ENCODE measurements around the gene CDKAL1. TPM values are rescaled to one million over a fixed set of nuclear protein-coding genes. Genes with fewer than 3 reads are reported as not detected.

The CDKAL1 gene
- total RNA-seq, 1 donor from 2014 or later = 9.6 TPM

DNA sequence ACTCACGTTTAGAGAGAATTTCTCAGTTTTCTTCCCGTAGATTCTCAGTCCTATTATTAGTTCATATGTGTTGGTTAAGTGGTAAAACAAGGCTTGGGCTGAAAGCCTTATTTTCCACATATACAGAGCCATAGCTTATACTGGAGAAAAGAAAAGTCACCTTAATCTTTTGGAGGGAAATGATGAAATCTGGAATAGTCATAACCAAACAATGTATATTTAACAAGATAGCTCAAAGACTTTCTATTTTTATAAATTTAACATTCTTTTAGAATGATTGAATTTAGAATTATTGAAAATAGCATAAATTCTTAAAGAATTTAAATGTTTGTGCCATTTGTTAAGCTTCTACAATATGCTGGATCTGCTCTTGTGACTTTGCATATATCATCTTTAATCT lies 85.8 kb downstream of the CDKAL1 start:
- TF ChIP-seq, protein P1, sequence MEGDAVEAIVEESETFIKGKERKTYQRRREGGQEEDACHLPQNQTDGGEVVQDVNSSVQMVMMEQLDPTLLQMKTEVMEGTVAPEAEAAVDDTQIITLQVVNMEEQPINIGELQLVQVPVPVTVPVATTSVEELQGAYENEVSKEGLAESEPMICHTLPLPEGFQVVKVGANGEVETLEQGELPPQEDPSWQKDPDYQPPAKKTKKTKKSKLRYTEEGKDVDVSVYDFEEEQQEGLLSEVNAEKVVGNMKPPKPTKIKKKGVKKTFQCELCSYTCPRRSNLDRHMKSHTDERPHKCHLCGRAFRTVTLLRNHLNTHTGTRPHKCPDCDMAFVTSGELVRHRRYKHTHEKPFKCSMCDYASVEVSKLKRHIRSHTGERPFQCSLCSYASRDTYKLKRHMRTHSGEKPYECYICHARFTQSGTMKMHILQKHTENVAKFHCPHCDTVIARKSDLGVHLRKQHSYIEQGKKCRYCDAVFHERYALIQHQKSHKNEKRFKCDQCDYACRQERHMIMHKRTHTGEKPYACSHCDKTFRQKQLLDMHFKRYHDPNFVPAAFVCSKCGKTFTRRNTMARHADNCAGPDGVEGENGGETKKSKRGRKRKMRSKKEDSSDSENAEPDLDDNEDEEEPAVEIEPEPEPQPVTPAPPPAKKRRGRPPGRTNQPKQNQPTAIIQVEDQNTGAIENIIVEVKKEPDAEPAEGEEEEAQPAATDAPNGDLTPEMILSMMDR (IDR thresholded peaks at IDR 0.05) = no peak
- Mint-ChIP-seq H3K27me3 (ENCODE audit: low read depth) (no peaks in the 10 kb centered on the region), H3K9me3 (ENCODE audit: low read depth) (no peaks in the 10 kb centered on the region), H3K36me3 (ENCODE audit: low read depth) (no peaks in the 10 kb centered on the region), H3K27ac (ENCODE audit: unreplicated experiment) (peak overlapping the region; percentile 82), H3K4me3 (ENCODE audit: unreplicated experiment) (no peak overlapping the region), H3K4me1 (ENCODE audit: low read depth) (peaks cover 43% of the 10 kb centered on the region)
- DNase-seq (ENCODE audit: low spot score) = no peak

DNA sequence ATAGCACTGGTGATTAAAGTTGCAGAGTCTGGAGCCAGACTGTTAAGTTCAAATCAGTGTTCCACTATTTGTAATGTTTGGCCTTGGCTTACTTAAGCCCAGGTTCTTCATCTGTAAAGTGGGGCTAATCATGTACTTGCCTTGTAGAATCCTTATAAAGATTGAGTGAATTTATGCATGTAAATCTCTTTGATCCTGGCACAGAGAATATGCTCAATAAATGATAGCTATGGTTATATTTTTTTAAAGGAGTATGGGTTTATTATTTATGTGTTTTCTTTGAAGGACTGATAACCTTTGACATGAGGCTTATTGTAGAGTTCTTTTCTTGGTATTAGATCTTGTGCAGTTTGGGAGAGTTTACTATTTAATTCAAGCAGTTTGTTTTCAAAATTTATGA lies 89.5 kb downstream of the CDKAL1 start:
- no peaks in the 10 kb centered on the region for H3K27me3 Mint-ChIP-seq (ENCODE audit: low read depth)
- no peak for DNase-seq (ENCODE audit: low spot score)
- no peaks in the 10 kb centered on the region for H3K9me3 Mint-ChIP-seq (ENCODE audit: low read depth)
- peaks cover 43% of the 10 kb centered on the region for H3K4me1 Mint-ChIP-seq (ENCODE audit: low read depth)
- TF ChIP-seq, protein P1 (IDR thresholded peaks at IDR 0.05) = no peak
- no peak overlapping the region for H3K4me3 Mint-ChIP-seq (ENCODE audit: unreplicated experiment)
- H3K36me3 Mint-ChIP-seq (ENCODE audit: low read depth) = no peaks in the 10 kb centered on the region
- no peak overlapping the region for H3K27ac Mint-ChIP-seq (ENCODE audit: unreplicated experiment)

DNA sequence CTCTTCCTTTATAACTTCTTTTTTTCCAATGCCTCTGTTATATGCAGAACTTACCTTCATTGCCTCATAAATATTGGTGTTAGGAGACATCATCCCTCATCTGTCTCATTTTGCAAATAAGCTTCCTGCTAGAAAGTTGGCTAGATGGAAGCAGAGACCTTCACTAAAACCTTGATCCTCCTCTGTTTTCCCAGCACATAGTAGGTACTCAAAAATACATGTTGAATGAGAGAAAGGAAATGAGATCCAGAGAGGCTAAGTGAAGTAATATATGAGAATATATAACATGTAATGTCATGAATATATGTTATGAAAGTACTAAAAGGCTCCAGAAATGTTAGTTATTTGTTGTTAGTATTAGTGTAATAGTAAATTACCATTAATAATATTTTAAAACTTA lies 91.9 kb downstream of the CDKAL1 start:
- H3K27me3 Mint-ChIP-seq (ENCODE audit: low read depth) = no peaks in the 10 kb centered on the region
- H3K4me3 Mint-ChIP-seq (ENCODE audit: unreplicated experiment) = no peak overlapping the region
- H3K9me3 Mint-ChIP-seq (ENCODE audit: low read depth) = no peaks in the 10 kb centered on the region
- no peak overlapping the region for H3K27ac Mint-ChIP-seq (ENCODE audit: unreplicated experiment)
- no peaks in the 10 kb centered on the region for H3K36me3 Mint-ChIP-seq (ENCODE audit: low read depth)
- no peak for DNase-seq (ENCODE audit: low spot score)
- TF ChIP-seq, protein P1 (IDR thresholded peaks at IDR 0.05) = no peak
- H3K4me1 Mint-ChIP-seq (ENCODE audit: low read depth) = peaks cover 26% of the 10 kb centered on the region

DNA sequence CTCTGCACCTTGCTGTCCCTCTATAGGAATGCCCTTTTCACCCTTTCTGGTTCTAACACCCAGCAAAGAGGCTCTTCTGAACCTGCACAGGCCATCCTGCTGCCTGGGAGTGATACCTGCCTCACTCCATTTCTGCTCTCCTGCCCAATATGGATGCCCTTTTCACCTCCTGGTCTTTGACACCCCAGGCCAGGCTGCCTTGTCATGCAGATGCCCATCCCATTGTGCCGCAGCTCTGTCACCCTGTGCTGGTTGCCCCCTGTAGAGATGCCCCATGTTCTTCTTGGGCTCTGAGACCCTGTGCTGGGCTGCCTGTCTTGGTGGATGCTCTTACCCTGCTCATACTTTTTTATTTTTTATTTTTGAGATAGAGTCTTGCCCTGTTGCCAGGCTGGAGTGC lies 95.3 kb downstream of the CDKAL1 start:
- no peaks in the 10 kb centered on the region for H3K36me3 Mint-ChIP-seq (ENCODE audit: low read depth)
- H3K9me3 Mint-ChIP-seq (ENCODE audit: low read depth) = no peaks in the 10 kb centered on the region
- H3K27me3 Mint-ChIP-seq (ENCODE audit: low read depth) = no peaks in the 10 kb centered on the region
- TF ChIP-seq, protein P1 (IDR thresholded peaks at IDR 0.05) = no peak
- H3K4me3 Mint-ChIP-seq (ENCODE audit: unreplicated experiment) = no peak overlapping the region
- H3K27ac Mint-ChIP-seq (ENCODE audit: unreplicated experiment) = no peak overlapping the region
- H3K4me1 Mint-ChIP-seq (ENCODE audit: low read depth) = peaks cover 5% of the 10 kb centered on the region
- DNase-seq (ENCODE audit: low spot score) = no peak

DNA sequence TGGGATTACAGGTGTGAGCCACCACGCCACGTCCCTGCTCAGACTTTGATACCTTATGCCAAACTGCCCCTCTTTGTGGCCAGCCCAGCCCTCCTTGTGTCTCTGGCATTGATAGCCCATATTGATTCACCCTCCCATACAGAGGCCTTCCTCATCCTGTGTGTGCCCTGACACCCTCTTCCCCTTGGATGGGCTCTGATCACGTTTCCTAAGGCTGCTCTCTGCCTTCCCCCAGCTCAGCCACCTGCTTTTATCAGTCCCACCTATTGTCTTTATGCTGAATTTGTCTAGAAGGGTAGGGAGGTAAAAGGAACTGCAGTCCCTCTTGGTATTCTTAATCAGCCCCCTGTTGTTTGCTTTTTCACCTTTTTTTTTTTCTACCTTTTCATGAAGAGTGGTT lies 95.9 kb downstream of the CDKAL1 start:
- H3K4me1 Mint-ChIP-seq (ENCODE audit: low read depth) = no peaks in the 10 kb centered on the region
- DNase-seq (ENCODE audit: low spot score) = no peak
- H3K27me3 Mint-ChIP-seq (ENCODE audit: low read depth) = no peaks in the 10 kb centered on the region
- no peaks in the 10 kb centered on the region for H3K36me3 Mint-ChIP-seq (ENCODE audit: low read depth)
- no peak overlapping the region for H3K27ac Mint-ChIP-seq (ENCODE audit: unreplicated experiment)
- TF ChIP-seq, protein P1 (IDR thresholded peaks at IDR 0.05) = no peak
- no peak overlapping the region for H3K4me3 Mint-ChIP-seq (ENCODE audit: unreplicated experiment)
- no peaks in the 10 kb centered on the region for H3K9me3 Mint-ChIP-seq (ENCODE audit: low read depth)
